ENCODE measurements around the gene GRIP2. TPM values are rescaled to one million over a fixed set of nuclear protein-coding genes. Genes with fewer than 3 reads are reported as not detected.

The GRIP2 gene
- total and polyA plus RNA-seq, 2 of the 4 experiments (the other 2 are of a cell fraction): 0.05 TPM; not detected in 1

DNA sequence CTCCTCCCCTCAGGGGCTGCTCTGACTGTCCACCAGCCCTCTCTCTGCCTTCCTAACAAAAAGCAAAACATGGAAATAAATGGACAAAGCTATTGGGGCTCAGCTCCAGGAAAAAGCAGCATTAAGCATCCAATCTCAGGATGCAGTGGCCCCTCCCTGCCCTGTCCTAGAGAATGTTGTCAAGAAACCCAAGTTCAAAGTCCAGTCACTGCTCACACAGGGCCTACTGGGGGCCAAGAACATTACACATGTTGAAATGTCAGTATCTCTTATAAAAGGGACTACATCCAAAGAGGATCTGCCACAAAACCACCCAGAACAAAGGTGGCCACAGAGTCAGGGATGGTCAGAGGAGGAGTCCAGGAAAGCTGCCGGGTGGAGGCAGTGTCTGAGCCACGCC, 7.6 kb upstream of the GRIP2 start:
- H2AK9ac ChIP-seq (replicated peaks; ENCODE audit: low read depth, low read length, poor library complexity): no peak overlapping the region
- DNase-seq (no peak), ATAC-seq (ENCODE audit: low read depth) (no peak)
- no peak overlapping the region for H3K4me2 ChIP-seq (ENCODE audit: low read depth, low read length)
- H3K79me1 ChIP-seq (ENCODE audit: low read depth in 1 of 2, low read length in 2 of 2): no peaks in the 10 kb centered on the region
- peaks cover 33% of the 10 kb centered on the region for H3K27me3 ChIP-seq (ENCODE audit: control insufficient read depth, insufficient read depth, low read length)
- H2BK5ac ChIP-seq (ENCODE audit: low read depth, low read length, poor library complexity, severe bottlenecking): no peak overlapping the region
- H4K91ac ChIP-seq (ENCODE audit: insufficient read depth, low read depth, low read length): no peak overlapping the region
- H4K8ac ChIP-seq (ENCODE audit: low read depth in 2 of 2, low read length in 2 of 2): no peak overlapping the region
- H2BK120ac ChIP-seq (ENCODE audit: low read depth, low read length): no peak overlapping the region
- no TSS peak for BruUV-seq (replicated peaks)
- no peak overlapping the region for H3K14ac ChIP-seq (replicated peaks; ENCODE audit: low read depth, low read length)
- no peaks in the 10 kb centered on the region for H3K36me3 ChIP-seq (ENCODE audit: control insufficient read depth, insufficient read depth, low read length)
- no peak overlapping the region for H2AK5ac ChIP-seq (ENCODE audit: low read depth, low read length)
- ChIA-PET POLR2A (ENCODE audit: unreplicated experiment) (no interaction called here), CTCF (interaction anchor here (0.7 to 1.9 kb wide), 7 partner anchors 8 to 345 kb away, joined by 3 to 7 read pairs (median 4); no protein-coding TSS in a partner anchor)
- in situ Hi-C loops (cut with MboI; ENCODE audit: low sequenced_read_pairs) (loop anchor here (10.0 kb wide), 1 partner anchor 343 kb away; no protein-coding TSS in a partner anchor), intact Hi-C loops (cut with micrococcal nuclease) (loop anchor here (1.0 kb wide), 3 partner anchors 38 to 344 kb away; no protein-coding TSS in a partner anchor), dilution Hi-C loops (cut with HindIII; ENCODE audit: low sequenced_read_pairs, unreplicated experiment) (no loop called here)
- H3K27ac ChIP-seq (ENCODE audit: insufficient read depth, low read length): no peak overlapping the region
- no peak overlapping the region for H2BK15ac ChIP-seq (ENCODE audit: low read depth, low read length)
- no peak overlapping the region for H3K4me3 ChIP-seq (ENCODE audit: insufficient read depth, low read depth, low read length)
- no peak overlapping the region for H3K23ac ChIP-seq (ENCODE audit: low read depth, low read length)
- no peak overlapping the region for H3K56ac ChIP-seq (ENCODE audit: extremely low read depth, insufficient read depth, low read length)
- no peak overlapping the region for H2BK20ac ChIP-seq (ENCODE audit: low read depth, low read length)
- no peaks in the 10 kb centered on the region for H3K4me1 ChIP-seq (ENCODE audit: control insufficient read depth, insufficient read depth, low read length)
- no peak overlapping the region for H3K4ac ChIP-seq (ENCODE audit: low read depth, low read length)
- H4K20me1 ChIP-seq (ENCODE audit: insufficient read depth, low read length): no peaks in the 10 kb centered on the region
- H3K9me3 ChIP-seq (ENCODE audit: control insufficient read depth, insufficient read depth, low read length): no peaks in the 10 kb centered on the region
- no peak overlapping the region for H3K18ac ChIP-seq (ENCODE audit: low read depth, low read length)
- H3K9ac ChIP-seq (ENCODE audit: low read depth, low read length): no peak overlapping the region
- TF ChIP-seq CHD1 (IDR thresholded peaks at IDR 0.05; ENCODE audit: low read depth, low read length) (no peak), CEBPB (IDR thresholded peaks at IDR 0.05; ENCODE audit: low read depth, low read length) (no peak), RAD21 (IDR thresholded peaks at IDR 0.05; ENCODE audit: low read length) (no peak), FOS (IDR thresholded peaks at IDR 0.05; ENCODE audit: low read depth, low read length) (no peak), MAZ (IDR thresholded peaks at IDR 0.05; ENCODE audit: borderline replicate concordance, low read depth, low read length) (no peak), POLR2A (IDR thresholded peaks at IDR 0.05; ENCODE audit: low read depth, low read length) (no peak), MAFK (IDR thresholded peaks at IDR 0.05; ENCODE audit: low read depth, low read length) (no peak)
- H3K9me1 ChIP-seq (ENCODE audit: insufficient read depth, low read length): no peaks in the 10 kb centered on the region
- no CpG with 5 or more reads among the region's 2 CpGs for WGBS, 2 experiments (ENCODE audit: extremely low coverage in 2 of 2, insufficient read length in 1 of 2)
- H2AFZ ChIP-seq (replicated peaks; ENCODE audit: low read length, poor library complexity): no peak overlapping the region
- no peak overlapping the region for H4K5ac ChIP-seq (ENCODE audit: low read depth, low read length)

All from IMR-90 (cell line).